Measurements from ENCODE around the gene CHCT1.

The CHCT1 gene

GRCh38 chr17:60442271-60443173 lies 20.2 kb downstream of the CHCT1 start:
- DNase-seq (ENCODE audit: low read depth) = no peak

DNA sequence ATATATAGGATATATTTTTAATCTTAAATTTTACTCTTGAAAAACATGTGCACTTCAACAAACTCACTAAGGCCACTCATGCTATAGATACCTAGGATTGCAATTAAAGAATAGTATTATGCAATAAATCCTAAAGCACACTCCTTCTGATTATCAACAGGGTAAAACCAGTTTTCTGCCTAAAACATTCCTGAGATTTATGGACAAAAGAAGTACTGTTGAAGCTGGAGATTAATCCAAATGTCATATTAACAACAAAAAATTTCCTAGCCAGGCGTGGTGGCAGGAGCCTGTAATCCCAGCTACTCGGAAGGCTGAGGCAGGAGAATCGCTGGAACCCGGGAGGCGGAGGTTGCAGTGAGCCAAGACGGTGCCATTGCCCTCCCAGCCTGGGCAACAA lies 21.4 kb downstream of the CHCT1 start:
- DNase-seq (ENCODE audit: low read depth) = no peak

- no peak for DNase-seq (ENCODE audit: low read depth)
Measured at GRCh38 chr17:60445144-60445543, 22.9 kb downstream of the CHCT1 start.

DNA sequence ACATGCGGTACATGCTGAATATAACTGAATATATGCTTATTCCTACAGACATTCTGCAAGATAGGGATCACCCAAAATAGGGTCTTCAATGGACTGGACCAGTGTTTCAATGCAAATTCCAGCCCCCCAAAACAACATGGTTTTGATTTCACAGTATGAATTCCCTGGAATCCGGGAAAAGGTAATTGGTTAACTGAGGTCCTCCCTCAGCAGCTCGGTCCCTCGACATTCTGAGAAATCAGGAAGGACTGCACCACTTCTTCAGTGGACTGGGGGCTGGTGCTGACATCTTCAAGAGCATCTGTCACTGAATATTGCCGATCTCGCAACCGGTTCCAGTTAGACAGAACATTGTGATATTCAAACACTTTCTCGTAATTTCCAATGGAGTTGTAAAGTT lies 25.1 kb downstream of the CHCT1 start:
- no peak for DNase-seq (ENCODE audit: low read depth)

DNA sequence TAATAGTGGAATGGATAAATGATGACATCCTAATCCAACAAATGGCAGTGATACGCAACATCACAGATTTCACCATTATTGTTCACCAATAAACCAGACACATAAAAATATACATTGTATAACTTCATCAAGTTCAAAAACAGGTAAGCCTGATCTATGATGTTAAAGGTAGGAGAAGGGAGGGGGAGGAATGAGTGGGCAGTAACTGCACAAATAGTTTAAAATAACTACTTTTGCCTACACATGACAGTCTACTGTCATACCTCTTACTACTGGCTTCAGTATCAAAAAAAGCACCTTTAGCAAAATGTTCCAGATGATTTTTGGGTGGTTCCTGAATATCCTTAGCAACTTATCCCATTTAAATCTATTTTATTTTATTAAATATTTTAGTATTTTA lies 28.8 kb downstream of the CHCT1 start:
- no peak for DNase-seq (ENCODE audit: low read depth)

- DNase-seq (ENCODE audit: low read depth) = no peak
Measured at GRCh38 chr17:60451965-60452364, 29.7 kb downstream of the CHCT1 start.

DNA sequence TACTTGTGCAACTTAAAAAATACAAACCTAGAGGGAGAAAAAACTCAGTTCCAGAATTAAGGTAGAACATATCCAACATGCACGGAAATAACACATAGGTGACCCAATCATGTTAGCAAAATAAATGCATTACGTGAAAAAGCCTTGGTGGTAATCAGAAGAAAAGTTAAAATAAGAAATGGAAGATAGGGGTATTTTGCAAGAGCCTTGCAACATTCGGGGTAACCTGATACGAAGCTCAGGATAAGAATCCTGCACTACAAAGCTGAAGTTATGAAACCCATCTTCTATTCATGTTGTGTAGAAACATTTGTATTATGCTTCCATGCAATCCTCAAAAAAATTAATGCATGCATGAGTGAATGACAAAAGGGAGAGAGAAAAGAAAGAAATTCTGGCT lies 33.1 kb downstream of the CHCT1 start:
- no peak for DNase-seq (ENCODE audit: low read depth)

GRCh38 chr17:60457148-60457547 lies 34.9 kb downstream of the CHCT1 start:
- DNase-seq (ENCODE audit: low read depth) = no peak

DNA sequence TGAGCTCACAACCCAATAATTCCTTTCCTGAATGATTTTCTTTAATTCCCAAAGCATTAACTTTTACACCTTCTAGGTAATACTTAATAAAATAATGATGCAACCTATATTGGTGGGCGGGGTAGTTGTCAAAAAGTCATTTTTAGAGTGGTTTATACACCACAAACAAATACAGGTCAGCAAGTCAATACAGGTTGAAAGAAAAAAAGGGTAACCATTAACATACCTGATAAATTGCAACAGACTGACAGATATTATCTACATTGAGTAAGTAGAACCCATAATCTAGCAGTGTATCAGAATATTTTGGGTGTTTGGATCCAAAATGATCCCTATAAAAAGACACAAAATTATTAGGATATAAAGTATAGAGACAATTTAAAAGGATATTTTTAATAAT lies 39.3 kb downstream of the CHCT1 start:
- DNase-seq (ENCODE audit: low read depth) = no peak

DNA sequence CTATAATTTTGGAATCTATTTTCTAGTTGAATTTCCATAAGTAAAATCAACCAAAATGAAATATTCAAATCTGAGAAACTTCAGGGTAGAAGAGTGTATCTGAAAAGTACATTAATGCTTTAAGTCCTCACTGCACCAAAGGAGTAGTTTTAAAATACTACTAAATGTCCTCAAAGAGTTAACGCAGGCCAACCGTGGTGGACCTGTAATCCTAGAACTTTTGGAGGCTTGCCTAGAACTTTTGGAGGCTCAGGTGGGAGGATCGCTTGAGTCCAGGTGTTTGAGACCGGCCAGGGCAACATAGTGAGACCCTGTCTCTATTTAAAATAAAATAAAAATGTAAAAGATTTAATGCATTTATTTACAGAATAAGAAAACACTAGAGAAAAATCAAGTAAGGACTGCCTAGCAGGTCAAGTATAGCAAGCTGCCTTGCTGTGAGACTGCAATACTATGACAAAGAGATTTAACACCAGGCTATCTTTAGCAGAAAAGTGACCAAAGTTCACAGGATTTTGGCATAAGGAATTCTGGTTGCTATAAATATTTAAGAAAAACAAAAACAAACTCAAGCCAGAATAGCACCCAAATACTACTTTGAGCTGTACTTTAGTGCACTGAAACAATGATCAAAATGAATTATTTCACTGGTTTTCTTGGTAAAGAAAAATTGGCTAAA lies 41.0 kb downstream of the CHCT1 start:
- no peak for DNase-seq (ENCODE audit: low read depth)

- DNase-seq (ENCODE audit: low read depth) = no peak
Measured at GRCh38 chr17:60464343-60464742, 42.1 kb downstream of the CHCT1 start.

GRCh38 chr17:60468371-60468770 lies 46.1 kb downstream of the CHCT1 start:
- DNase-seq (ENCODE audit: low read depth) = no peak

DNA sequence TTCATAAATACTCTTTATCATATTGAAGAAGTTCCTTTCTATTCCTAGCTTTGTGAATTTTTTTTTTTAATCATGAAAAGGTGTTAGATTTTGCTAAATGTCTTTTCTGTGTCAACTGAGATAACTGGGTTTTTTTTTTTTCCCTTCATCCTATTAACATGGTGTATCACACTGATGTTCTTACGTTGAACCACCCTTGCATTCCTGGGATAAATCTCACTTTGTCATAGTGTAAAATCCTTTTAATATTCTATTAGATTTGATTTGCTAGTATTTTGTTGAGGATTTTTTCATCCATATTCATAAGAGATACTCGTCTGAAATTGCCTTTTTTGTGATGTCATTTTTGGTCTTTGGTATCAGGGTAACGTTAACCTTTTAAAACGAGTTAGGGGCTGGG lies 49.2 kb downstream of the CHCT1 start:
- no peak for DNase-seq (ENCODE audit: low read depth)

GRCh38 chr17:60472449-60472848 lies 50.2 kb downstream of the CHCT1 start:
- DNase-seq (ENCODE audit: low read depth) = no peak

- DNase-seq (ENCODE audit: low read depth) = no peak
Measured at GRCh38 chr17:60473788-60474187, 51.5 kb downstream of the CHCT1 start.
